Spleen (tissue), 11 donors: ENCODE data around the gene OPCML. TPM values are rescaled to one million over a fixed set of nuclear protein-coding genes. Genes with fewer than 3 reads are reported as not detected.

Experiments used
- DNase-seq: peaks from one replicate; pipeline ENCODE4 v3.0.0-alpha.2; 2020
- H3K27ac ChIP-seq, 8 donors: fragments of 200-600 bp; sonication (generic) in 7 of 8; 1 replicate in 4 of 8; 2 replicates in 4 of 8; pipeline versions ENCODE4 v1.5.0 to v1.8.0; 2016 to 2021; ENCODE audit warnings: inconsistent platforms in 4 of 8, mild to moderate bottlenecking in 4 of 8, moderate library complexity in 1 of 8
- H3K27me3 ChIP-seq, 7 donors: fragments of 200-600 bp; sonication (generic) in 6 of 7; replicated peaks in 1 of 7; 1 replicate in 4 of 7; 2 replicates in 3 of 7; pipeline versions ENCODE4 v1.5.0 to v1.8.0; 2016 to 2021; ENCODE audit warnings: inconsistent platforms in 3 of 7, mild to moderate bottlenecking in 1 of 7
- H3K36me3 ChIP-seq, 6 donors: fragments of 200-600 bp; sonication (generic) in 5 of 6; 1 replicate in 4 of 6; 2 replicates in 2 of 6; pipeline versions ENCODE4 v1.5.0 to v1.8.0; 2016 to 2021; ENCODE audit warnings: inconsistent platforms in 2 of 6
- H3K4me1 ChIP-seq, 6 donors: fragments of 200-600 bp; sonication (generic) in 5 of 6; 1 replicate in 3 of 6; 2 replicates in 3 of 6; pipeline versions ENCODE4 v1.5.0 to v1.8.0; 2016 to 2021; ENCODE audit warnings: inconsistent platforms in 3 of 6
- H3K4me3 ChIP-seq, 8 donors: fragments of 200-600 bp; sonication (generic) in 7 of 8; 1 replicate in 4 of 8; 2 replicates in 4 of 8; pipeline versions ENCODE4 v1.5.0 to v1.8.0; 2016 to 2021; ENCODE audit warnings: inconsistent platforms in 4 of 8, mild to moderate bottlenecking in 4 of 8, moderate library complexity in 2 of 8
- H3K9me3 ChIP-seq, 8 donors: fragments of 200-600 bp; sonication (generic) in 7 of 8; 1 replicate in 4 of 8; 2 replicates in 4 of 8; pipeline versions ENCODE4 v1.5.0 to v1.8.0; 2016 to 2021; ENCODE audit warnings: inconsistent platforms in 4 of 8
- POLR2A ChIP-seq, 3 donors: fragments of 450-650 bp; IDR thresholded peaks; one replicate each; pipeline ENCODE4 v1.5.1; 2017; ENCODE audit warnings: antibody characterized with exemption in 3 of 3, mild to moderate bottlenecking in 1 of 3
- POLR2AphosphoS5 ChIP-seq, 3 donors: sonication (generic); formaldehyde crosslinking; IDR thresholded peaks; one replicate each; pipeline ENCODE4 v1.5.1; 2017; ENCODE audit warnings: antibody characterized with exemption in 3 of 3
- WGBS, 5 donors: extraction: QIAGEN DNeasy Blood & Tissue Kit in 3 of 5; methylation state at CpG; one replicate each; pipeline versions ENCODE4 v1.1.5 to v1.1.7; 2013 to 2018; 5-methylcytosine and 5-hydroxymethylcytosine counted together
- intact Hi-C: fragments of 100-400 bp; cut with DNase I; formaldehyde crosslinking; loops from one replicate; pipeline ENCODE4 v1.15.0; 2023; ENCODE audit warnings: low total_unique reads
- polyA plus RNA-seq, 3 donors: library from polyadenylated mRNA; stranded (reverse); fragments of 200-250 nt; gene quantifications; one replicate each; pipeline ENCODE4 v1.2.1, GENCODE V29; 2013
- total RNA-seq, 7 donors: library from RNA; depleted of rRNA in 3 of 7; stranded (reverse); fragments of >200 nt in 3 of 7; fragmentation: NEBNext Ultra II Directional in 4 of 7; extraction: Animal tissue kit (Norgen Biotek cat#: 25700) in 4 of 7; gene quantifications; one replicate each; pipeline versions ENCODE4 v1.1.0 to v1.2.1, GENCODE V29; 2016 to 2021
- TF ChIP-seq, protein P1 (sequence below), 11 experiments: fragments of 200-600 bp in 7 of 11; fragments of 450-650 bp in 4 of 11; sonication (generic) in 4 of 11; IDR thresholded peaks in 8 of 11; conservative IDR thresholded peaks in 3 of 11; 1 replicate in 7 of 11; 2 replicates in 4 of 11; pipeline versions ENCODE4 v1.4.0 to v1.8.0; 2016 to 2021; ENCODE audit warnings: antibody characterized with exemption in 11 of 11, inconsistent platforms in 4 of 11, mild to moderate bottlenecking in 1 of 11
- donor health status: healthy with polysubstance abuse.
- donor health status: DM: no; HTN: no; CAD: no; lungs with moderate emphysema.
- donor health status: DM: no; HTN: no; CAD: no.
- donor health status: Bipolar disorder and iron deficiency.
- donor health status: healthy.
- donor health status: DM: no; HTN: no; CAD: no.
- donor health status: DM: yes; HTN: yes; CAD: no.

The OPCML gene
- total and polyA plus RNA-seq, 10 donors: 0.09 to 10.7 (median 3.1) TPM

GRCh38 chr11:132680584-132680983 lies 851.7 kb downstream of the OPCML start:
- TF ChIP-seq POLR2A (IDR thresholded peaks at IDR 0.05) (no peak), POLR2AphosphoS5 (IDR thresholded peaks at IDR 0.05) (no peak)
- TF ChIP-seq, protein P1, sequence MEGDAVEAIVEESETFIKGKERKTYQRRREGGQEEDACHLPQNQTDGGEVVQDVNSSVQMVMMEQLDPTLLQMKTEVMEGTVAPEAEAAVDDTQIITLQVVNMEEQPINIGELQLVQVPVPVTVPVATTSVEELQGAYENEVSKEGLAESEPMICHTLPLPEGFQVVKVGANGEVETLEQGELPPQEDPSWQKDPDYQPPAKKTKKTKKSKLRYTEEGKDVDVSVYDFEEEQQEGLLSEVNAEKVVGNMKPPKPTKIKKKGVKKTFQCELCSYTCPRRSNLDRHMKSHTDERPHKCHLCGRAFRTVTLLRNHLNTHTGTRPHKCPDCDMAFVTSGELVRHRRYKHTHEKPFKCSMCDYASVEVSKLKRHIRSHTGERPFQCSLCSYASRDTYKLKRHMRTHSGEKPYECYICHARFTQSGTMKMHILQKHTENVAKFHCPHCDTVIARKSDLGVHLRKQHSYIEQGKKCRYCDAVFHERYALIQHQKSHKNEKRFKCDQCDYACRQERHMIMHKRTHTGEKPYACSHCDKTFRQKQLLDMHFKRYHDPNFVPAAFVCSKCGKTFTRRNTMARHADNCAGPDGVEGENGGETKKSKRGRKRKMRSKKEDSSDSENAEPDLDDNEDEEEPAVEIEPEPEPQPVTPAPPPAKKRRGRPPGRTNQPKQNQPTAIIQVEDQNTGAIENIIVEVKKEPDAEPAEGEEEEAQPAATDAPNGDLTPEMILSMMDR (IDR thresholded peaks at IDR 0.05 in 8 of 11, conservative IDR thresholded peaks at IDR 0.05 in 3 of 11): no peak
- WGBS, 5 donors: 88 to 95% (median 93%) methylated on average over 11 to 12 of the region's 12 CpGs
- Histone ChIP-seq H3K27ac (no peak overlapping the region), H3K36me3 (no peaks in the 10 kb centered on the region), H3K4me1 (peaks cover 0 to 7% (median under 1%) of the 10 kb centered on the region in 6 donors), H3K9me3 (peaks cover 0 to 27% (median 4%) of the 10 kb centered on the region in 8 donors), H3K27me3 (no peaks in the 10 kb centered on the region), H3K4me3 (no peak overlapping the region)
- DNase-seq: no peak
- intact Hi-C loops: no loop called here

DNA sequence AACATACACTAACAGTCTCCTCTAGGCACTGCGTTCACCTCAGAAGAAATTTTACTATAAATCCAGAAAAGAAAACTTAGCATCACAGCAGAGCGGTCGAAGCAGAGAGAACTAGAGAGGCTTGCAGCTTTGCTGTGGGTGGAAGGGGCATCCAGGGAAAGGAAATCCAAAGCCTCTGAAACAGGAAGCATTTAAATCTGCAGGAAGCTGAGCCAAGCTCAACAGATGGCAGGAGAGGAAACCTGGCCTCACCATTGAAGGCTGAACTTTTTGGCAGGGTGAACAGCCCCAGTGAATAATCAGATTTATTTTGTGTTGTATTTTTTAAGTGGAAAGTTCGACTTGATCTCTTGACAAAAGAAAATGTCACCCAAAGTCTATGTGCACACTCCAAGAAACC lies 858.1 kb downstream of the OPCML start:
- H3K27ac ChIP-seq: peak overlapping the region in 7 of 8 donors; percentile 13 to 66 (median 59)
- peaks cover 0 to 12% (median 2%) of the 10 kb centered on the region in 8 donors for H3K9me3 ChIP-seq
- no peaks in the 10 kb centered on the region for H3K36me3 ChIP-seq
- peaks cover 0 to 8% (median 0%) of the 10 kb centered on the region in 6 donors for H3K4me1 ChIP-seq
- WGBS, 5 donors: 15 to 22% (median 17%) methylated on average over 4 of the region's 4 CpGs
- intact Hi-C loops: no loop called here
- TF ChIP-seq, protein P1 (IDR thresholded peaks at IDR 0.05 in 8 of 11, conservative IDR thresholded peaks at IDR 0.05 in 3 of 11): no peak
- peak in 1 of 3 donors; percentile 83 for TF ChIP-seq POLR2AphosphoS5 (IDR thresholded peaks at IDR 0.05)
- no peak for DNase-seq
- no peaks in the 10 kb centered on the region for H3K27me3 ChIP-seq
- H3K4me3 ChIP-seq: no peak overlapping the region

DNA sequence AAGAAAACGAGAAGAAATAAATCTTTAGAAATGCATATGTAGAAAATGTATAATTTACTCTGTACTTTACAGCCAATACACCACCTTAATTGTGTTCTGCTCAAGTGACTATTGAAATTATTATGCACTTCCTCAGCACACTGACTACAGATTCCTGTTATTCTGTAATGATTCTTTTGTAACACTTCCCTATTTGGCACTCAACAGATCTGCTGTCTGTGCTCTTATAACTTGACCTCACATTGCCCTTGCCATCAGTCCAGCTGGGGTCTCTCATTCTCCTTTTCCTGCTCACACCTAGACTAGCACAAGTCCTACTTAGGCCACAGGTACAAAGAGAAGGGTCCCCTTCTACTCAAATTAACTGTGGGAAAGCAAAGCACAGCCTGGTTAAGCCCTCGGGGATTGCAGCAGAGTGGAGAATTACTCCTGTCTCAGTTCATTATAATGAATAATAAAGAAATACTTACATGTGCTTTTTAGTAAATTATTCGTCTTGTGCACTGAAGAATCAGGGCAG lies 860.4 kb downstream of the OPCML start:
- Histone ChIP-seq H3K4me3 (no peak overlapping the region), H3K9me3 (no peaks in the 10 kb centered on the region), H3K27ac (peak overlapping the region in 4 of 8 donors; percentile 1 to 27 (median 18)), H3K27me3 (no peaks in the 10 kb centered on the region), H3K36me3 (no peaks in the 10 kb centered on the region), H3K4me1 (peaks cover 0 to 8% (median 0%) of the 10 kb centered on the region in 6 donors)
- TF ChIP-seq POLR2A (IDR thresholded peaks at IDR 0.05) (no peak), POLR2AphosphoS5 (IDR thresholded peaks at IDR 0.05) (no peak)
- TF ChIP-seq, protein P1 (IDR thresholded peaks at IDR 0.05 in 8 of 11, conservative IDR thresholded peaks at IDR 0.05 in 3 of 11): no peak
- 39 to 55% (median 52%) methylated on average over 3 of the region's 3 CpGs for WGBS, 5 donors
- no peak for DNase-seq
- intact Hi-C loops: no loop called here

GRCh38 chr11:132670921-132671675 lies 861.2 kb downstream of the OPCML start:
- 75 to 85% (median 83%) methylated on average over 5 of the region's 5 CpGs for WGBS, 5 donors
- intact Hi-C loops: no loop called here

More at GRCh38 chr11:132670921-132671675, 861.2 kb downstream of the OPCML start:
- H3K36me3 ChIP-seq: no peaks in the 10 kb centered on the region
- TF ChIP-seq POLR2AphosphoS5 (IDR thresholded peaks at IDR 0.05) (no peak), POLR2A (IDR thresholded peaks at IDR 0.05) (no peak)
- TF ChIP-seq, protein P1 (IDR thresholded peaks at IDR 0.05 in 8 of 11, conservative IDR thresholded peaks at IDR 0.05 in 3 of 11): no peak
- H3K9me3 ChIP-seq: no peaks in the 10 kb centered on the region
- peaks cover 0 to 8% (median 0%) of the 10 kb centered on the region in 6 donors for H3K4me1 ChIP-seq
- H3K27me3 ChIP-seq: no peaks in the 10 kb centered on the region
- no peak for DNase-seq
- peak overlapping the region in 4 of 8 donors; percentile 1 to 27 (median 18) for H3K27ac ChIP-seq
- no peak overlapping the region for H3K4me3 ChIP-seq
